KOPT-K1 (cell line): ENCODE results near the gene MYO1E.

Experiments
- H3K27ac ChIP-seq: fragments of 200-600 bp; sonication (generic); 2 replicates; pipeline ENCODE4 v1.5.1; 2016; ENCODE audit warnings: antibody characterized with exemption, mild to moderate bottlenecking, low read depth, low read length; ENCODE audit not compliant: poor library complexity, severe bottlenecking
- H3K36me3 ChIP-seq: fragments of 200-600 bp; sonication (generic); 2 replicates; pipeline ENCODE4 v1.5.1; 2017; ENCODE audit warnings: antibody characterized with exemption, mild to moderate bottlenecking, low read length, moderate library complexity; ENCODE audit not compliant: insufficient read depth
- H3K9me3 ChIP-seq: fragments of 200-600 bp; sonication (generic); 2 replicates; pipeline ENCODE4 v1.5.1; 2017; ENCODE audit warnings: antibody characterized with exemption, low read length, mild to moderate bottlenecking; ENCODE audit not compliant: insufficient read depth, poor library complexity, severe bottlenecking

Gene MYO1E

DNA sequence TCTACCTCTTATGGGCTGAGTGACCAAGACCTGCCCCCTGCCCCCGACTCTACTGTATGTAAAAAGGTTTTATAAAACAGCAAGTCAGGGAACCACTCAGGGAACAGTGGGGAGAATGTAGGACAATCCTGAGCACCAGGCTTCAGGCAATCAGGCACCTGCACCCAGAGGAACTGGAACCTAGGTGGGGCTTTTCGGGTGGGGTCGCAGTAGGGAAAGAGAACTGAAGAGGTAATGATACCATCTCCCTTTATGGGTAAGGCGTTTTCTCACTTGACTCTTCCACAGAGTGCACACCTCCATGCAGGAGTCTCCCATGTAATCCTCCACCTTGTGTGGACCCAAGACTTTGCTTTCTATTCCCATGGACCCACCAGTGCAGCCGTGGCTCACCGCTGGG lies 45.8 kb downstream of the MYO1E start:
- Histone ChIP-seq H3K36me3 (no peaks in the 10 kb centered on the region), H3K27ac (no peak overlapping the region), H3K9me3 (no peaks in the 10 kb centered on the region)

DNA sequence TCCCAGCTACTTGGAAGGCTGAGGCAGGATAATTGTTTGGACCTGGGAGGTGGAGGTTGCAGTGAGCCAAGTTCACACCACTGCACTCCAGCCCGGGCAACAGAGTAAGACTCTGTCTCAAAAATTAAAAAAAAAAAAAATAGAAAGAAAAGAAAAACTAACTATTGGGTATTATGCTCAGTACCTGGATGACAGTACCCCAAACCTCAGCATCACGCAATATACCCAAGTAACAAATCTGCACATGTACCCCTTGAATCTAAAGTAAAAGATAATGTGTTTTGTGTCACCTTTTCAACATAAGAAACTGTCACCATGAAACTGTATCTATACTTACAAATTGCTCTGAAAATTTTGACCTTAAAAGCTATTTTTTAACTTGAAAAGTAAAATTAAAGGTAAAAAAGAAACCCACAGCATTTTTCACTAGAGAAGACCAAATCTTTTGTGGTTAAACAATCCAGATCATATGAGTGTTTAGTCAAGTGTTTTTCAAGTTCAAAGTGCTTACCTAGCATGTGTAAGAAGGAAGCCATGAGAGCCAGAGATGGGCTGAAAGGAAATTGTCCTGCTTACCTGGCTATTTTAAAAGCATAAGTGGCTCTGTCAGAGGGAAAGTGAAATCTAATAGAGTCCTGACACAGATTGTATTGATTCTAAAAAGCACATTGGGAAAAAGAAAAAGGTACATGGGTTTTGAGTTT lies 50.5 kb downstream of the MYO1E start:
- Histone ChIP-seq H3K9me3 (no peaks in the 10 kb centered on the region), H3K27ac (no peak overlapping the region), H3K36me3 (no peaks in the 10 kb centered on the region)

DNA sequence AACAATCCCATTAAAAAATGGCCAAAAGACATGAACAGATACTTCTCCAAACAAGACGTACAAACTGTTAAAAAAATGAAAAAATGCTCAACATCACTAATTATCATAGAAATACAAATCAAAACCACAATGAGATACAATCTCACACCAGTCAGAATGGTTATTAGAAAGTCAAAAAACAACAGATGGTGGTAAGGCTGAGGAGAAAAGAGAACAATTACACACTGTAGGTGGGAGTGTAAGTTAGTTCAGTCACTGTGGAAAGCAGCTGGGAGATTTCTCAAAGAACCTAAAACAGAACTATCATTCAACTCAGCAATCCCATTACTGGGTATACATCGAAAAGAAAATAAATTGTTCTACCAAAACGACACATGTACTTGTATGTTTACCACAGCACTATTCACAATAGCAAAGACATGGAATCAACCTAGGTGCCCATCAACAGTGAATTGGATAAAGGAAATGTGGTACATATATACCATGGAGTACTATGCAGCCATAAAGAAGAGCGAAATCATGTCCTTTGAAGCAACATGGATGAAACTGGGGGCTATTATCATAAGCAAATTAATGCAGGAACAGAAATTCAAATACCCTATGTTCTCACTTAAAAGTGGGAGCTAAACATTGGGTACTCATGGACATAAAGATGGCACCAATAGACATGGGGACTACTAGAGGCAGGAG lies 51.5 kb downstream of the MYO1E start:
- Histone ChIP-seq H3K36me3 (no peaks in the 10 kb centered on the region), H3K27ac (no peak overlapping the region), H3K9me3 (no peaks in the 10 kb centered on the region)

DNA sequence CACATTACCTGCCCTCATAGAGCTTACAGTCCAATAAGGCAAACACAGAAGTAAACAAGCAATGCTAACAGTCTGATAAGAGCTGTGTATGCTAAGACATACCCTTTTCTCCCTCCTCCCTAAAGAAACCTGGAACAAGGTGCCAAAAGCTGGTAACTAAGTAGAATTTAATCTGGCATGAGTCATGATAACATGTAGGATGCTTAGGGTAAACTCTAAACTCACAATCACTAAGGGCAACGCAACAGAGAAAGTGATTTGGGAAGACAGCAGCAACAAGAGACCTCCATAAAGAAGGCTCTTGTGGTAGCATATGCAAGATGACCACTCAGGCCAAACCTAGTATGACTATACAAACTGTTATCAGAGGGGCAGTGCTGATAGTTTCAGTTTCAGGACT lies 55.5 kb downstream of the MYO1E start:
- no peaks in the 10 kb centered on the region for H3K9me3 ChIP-seq
- no peaks in the 10 kb centered on the region for H3K36me3 ChIP-seq
- H3K27ac ChIP-seq: no peak overlapping the region

DNA sequence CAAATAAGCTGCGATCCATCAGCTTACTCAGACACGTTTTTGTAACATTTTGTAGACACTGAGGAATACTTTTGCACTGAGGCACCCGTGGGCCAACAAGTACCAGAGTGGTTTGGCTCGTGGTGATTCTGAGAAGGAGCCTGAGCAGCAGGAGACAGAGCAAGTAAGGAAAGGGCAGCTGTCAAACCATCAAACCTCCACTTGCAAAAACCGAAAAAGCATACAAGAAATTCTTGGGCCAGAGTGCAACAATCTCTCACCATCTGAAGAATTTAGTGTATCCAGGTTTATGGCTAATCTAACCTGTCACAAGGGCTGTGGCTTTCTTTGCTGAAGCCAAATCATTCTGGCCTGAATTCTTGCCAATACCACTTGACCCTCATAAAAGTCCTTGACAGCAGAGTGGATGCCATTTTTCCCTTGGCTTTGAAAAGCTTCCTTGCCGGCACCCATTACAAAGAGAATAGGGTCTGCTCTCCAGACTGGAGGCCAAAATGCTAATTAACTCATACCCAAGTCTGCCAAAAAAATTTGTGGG lies 56.7 kb downstream of the MYO1E start:
- Histone ChIP-seq H3K36me3 (no peaks in the 10 kb centered on the region), H3K27ac (no peak overlapping the region), H3K9me3 (no peaks in the 10 kb centered on the region)

DNA sequence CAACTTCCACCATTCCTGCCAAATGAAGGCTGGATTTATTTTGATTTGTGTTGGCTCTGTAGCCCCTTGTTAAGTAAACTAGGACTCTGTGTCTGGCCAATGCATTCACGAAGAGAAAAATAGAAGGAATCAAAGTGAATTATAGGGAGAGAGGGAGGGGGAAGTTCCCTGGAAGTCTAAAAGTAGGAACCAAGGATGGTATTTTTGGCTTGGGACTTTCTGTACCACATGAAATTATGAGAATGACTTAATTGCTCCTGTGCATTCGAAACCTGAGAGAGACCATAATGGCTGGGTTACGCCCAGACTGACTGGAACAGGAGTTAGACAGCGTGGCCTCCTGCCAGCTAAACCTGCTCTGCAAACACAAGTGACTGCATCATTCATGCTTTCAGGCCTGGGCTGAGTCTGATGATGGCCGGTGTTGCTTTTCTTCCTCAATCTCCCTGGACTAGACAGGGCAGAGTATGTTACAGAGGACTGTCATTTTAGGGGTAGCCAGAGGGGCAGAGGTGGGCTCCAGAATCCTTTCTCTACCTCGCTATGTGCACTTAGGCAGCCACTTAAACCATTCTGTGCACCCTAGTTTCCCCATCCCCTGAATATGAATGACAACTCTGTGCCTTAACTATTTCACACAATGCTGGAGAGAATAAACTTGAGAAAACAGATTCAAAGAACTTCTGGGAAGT lies 58.9 kb downstream of the MYO1E start:
- Histone ChIP-seq H3K27ac (no peak overlapping the region), H3K36me3 (no peaks in the 10 kb centered on the region), H3K9me3 (no peaks in the 10 kb centered on the region)

DNA sequence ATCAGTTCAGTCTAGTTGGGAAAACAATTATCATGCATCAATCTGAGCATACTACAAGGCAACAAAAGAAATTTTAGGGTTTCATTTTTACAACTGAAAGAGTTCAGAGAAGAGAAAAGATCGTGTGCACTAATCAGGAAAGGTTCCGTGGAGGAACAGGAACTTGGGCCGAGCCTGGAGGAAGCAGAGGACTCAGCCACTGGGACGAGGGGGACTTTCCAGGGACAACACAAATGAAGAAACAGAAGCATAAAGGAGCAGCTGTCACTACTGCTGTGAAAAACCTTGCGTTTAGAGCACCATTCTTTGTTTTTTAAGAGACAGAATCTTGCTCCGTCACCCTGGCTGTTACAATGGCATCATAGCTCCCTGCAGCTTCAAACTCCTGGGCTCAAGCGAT lies 60.5 kb downstream of the MYO1E start:
- no peak overlapping the region for H3K27ac ChIP-seq
- no peaks in the 10 kb centered on the region for H3K9me3 ChIP-seq
- H3K36me3 ChIP-seq: no peaks in the 10 kb centered on the region

DNA sequence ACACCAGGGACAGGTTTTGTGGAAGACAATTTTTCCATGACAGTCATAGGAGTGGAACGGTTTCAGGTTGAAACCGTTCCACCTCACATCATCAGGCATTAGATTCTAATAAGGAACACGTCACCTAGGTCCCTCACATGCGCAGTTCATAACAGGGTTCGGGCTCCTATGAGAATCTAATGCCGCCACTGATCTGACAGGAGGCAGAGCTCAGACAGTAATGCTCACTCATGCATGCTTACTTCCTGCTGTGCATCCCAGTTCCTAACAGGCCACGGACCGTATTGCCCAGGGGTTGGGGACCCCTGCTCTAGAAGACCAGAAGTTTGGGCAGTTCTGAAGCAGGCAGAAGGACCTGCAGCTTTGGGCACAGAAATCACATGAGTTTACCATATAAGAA lies 61.5 kb downstream of the MYO1E start:
- no peaks in the 10 kb centered on the region for H3K9me3 ChIP-seq
- H3K36me3 ChIP-seq: no peaks in the 10 kb centered on the region
- H3K27ac ChIP-seq: no peak overlapping the region

DNA sequence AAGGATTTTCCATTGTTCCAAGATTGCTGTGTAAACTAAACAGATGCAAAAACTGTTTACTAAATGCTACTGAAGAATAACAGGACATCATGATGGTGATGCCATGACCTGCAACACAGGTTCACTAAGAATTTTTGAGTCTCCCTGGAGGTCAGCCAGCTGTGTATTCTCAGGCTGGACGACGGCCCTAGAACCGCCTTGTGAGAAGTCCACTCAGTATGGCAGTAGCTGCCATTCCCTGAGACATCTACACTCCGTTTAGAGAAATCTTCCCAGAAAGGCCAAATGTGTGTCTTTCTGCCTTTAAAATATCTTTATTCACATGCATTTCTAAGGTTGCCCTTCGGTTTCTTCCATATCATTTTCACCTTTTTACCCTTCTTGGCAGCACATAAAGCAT lies 63.3 kb downstream of the MYO1E start:
- Histone ChIP-seq H3K36me3 (no peaks in the 10 kb centered on the region), H3K27ac (no peak overlapping the region), H3K9me3 (no peaks in the 10 kb centered on the region)

DNA sequence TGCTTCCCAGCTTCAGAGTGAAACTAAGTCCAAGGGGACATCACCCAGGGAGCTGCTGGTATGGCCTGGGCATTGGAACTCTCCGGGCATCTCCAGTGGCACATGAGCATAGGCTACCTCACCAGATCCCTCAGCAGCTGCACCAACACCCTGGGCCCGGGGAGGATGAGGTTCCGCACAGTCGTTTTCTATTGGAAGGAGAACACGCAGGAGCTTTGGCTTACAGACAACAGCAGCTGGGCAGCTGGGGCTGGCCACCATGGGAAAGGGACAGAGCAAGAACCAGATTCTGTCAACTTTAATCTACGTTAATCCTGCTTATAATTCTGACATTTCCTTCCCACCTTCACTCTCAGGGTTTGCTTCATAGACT lies 65.5 kb downstream of the MYO1E start:
- H3K9me3 ChIP-seq: no peaks in the 10 kb centered on the region
- H3K27ac ChIP-seq: no peak overlapping the region
- no peaks in the 10 kb centered on the region for H3K36me3 ChIP-seq

DNA sequence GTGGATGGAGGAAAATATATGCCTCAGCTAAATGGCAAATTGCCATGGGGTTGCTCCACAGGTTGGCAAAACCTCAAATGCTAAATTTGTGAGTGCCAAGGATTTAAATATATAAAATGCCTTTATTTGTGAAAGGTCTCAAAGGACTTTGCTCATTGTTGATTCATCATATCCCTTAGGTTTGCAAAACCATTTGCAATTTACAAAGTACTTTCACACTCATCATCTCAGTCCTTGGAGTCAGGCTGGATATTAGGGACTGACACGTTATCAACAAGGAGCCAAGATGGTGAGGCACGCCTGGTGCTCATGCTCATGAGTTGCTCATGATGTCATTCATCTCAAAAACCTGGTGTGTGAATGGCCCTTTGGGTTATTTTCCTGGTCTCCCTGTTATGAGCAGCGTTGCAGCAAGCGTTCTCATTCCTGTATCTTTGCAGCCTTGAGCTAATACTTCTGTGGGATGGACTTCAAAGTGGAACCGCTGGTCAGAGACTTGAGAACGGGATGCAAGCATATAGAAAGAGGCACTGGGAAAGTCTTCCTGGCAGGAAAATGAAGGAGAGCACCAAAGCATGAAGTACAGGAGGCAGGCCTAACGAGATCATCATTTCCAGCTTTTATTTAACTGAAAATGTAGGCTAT lies 66.0 kb downstream of the MYO1E start:
- no peak overlapping the region for H3K27ac ChIP-seq
- H3K36me3 ChIP-seq: no peaks in the 10 kb centered on the region
- H3K9me3 ChIP-seq: no peaks in the 10 kb centered on the region

DNA sequence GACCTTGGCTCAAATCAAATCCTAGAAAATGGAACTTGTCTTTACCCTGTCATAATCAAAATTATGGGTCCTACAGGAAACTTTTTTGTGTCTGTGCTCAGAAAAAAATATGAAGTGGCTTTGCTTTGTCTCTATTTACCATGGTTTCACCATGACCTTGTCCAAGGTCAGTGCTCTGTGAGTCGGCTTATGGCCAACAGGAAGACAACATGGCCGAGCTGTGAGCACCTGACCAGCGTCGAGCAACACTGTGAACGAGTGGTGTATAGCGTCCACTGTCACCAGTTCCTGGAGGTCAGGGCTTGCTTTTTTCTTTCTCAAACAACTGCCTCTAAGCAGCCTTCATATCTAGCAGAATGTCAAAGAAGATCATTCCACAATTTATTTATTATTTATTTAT lies 67.9 kb downstream of the MYO1E start:
- no peaks in the 10 kb centered on the region for H3K36me3 ChIP-seq
- H3K9me3 ChIP-seq: no peaks in the 10 kb centered on the region
- H3K27ac ChIP-seq: no peak overlapping the region

DNA sequence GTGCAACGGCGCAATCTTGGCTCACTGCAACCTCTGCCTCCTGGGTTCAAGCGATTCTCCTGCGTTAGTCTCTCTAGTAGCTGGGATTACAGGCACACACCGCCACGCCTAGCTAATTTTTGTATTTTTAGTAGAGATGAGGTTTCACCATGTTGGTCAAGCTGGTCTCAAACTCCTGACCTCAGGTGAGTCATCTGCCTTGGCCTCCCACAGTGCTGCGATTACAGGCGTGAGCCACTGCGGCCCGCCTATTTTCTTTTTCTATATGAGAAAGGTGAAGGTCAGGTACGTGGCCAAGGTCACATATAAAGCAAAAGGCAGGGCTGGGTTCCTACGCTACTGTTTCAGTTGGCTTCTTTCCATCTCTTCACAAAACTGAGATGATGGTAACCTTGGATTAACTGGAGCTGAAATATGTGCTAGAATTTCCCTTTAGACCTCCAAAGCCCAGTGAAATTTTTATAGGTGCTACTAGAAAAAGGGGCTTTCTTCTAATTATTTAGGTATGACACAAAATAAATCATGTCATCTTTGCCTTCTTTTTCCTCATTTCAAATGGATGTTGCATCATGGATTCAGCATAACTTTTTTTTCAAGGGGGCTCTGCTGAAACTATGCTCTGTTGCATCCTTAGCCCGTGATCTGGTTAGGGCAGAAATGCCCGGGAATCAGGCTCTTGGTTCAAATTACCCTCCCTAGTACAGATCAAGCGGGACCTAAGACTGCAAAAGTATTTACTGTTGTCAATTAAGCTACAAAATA lies 68.5 kb downstream of the MYO1E start:
- no peak overlapping the region for H3K27ac ChIP-seq
- H3K36me3 ChIP-seq: no peaks in the 10 kb centered on the region
- H3K9me3 ChIP-seq: no peaks in the 10 kb centered on the region

DNA sequence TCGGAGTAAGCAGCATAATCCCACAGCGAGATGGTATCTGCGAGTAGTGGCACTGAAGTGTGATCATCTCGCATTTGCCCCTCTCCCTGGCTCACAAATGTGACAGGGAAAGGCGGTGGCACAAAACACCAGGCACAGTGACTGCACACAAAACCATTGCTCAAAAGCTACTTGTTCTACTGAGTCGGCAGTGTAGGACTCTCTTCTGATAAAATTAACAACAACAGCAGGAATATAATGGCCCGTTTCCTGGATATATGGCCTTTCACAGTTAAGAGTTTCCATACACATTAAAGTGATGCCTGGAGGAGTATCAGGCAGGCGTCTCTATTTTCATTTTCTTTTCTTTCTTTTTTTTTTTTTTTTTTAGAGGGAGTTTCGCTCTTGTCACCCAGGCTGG lies 69.0 kb downstream of the MYO1E start:
- no peaks in the 10 kb centered on the region for H3K9me3 ChIP-seq
- H3K27ac ChIP-seq: no peak overlapping the region
- H3K36me3 ChIP-seq: no peaks in the 10 kb centered on the region

DNA sequence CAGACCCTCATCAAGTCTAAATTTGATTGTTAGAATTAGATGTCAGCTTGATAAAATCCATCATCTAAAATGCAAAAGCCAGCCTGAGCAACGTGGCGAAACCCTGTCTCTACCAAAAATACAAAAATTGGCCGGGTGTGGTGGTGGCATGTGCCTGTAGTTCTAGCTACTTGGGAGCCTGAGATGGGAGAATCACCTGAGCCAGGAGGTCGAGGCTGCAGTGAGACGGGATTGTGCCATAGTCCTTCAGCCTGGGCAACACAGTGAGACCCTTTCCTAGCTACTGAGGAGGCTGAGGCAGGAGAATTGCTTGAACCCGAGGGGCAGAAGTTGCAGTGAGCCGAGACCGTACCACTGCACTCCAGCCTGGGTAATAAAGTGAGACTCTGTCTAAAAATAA lies 69.5 kb downstream of the MYO1E start:
- Histone ChIP-seq H3K9me3 (no peaks in the 10 kb centered on the region), H3K27ac (no peak overlapping the region), H3K36me3 (no peaks in the 10 kb centered on the region)
